Raji (cell line): ENCODE measurements around the gene TPM2.

Experiments
- POLR2A ChIP-seq: IDR thresholded peaks from 2 replicates; pipeline ENCODE4 v1.6.1; 2011; ENCODE audit warnings: low read depth, low read length, control low read depth; ENCODE audit not compliant: insufficient read depth

The TPM2 gene

GRCh38 chr9:35727676-35728040, 37.9 kb upstream of the TPM2 start:
- TF ChIP-seq POLR2A: no peak

GRCh38 chr9:35726931-35727330, 37.2 kb upstream of the TPM2 start:
- no peak for TF ChIP-seq POLR2A

- no peak for TF ChIP-seq POLR2A
These were observed 35.6 kb upstream of the TPM2 start for GRCh38 chr9:35725362-35725761.

DNA sequence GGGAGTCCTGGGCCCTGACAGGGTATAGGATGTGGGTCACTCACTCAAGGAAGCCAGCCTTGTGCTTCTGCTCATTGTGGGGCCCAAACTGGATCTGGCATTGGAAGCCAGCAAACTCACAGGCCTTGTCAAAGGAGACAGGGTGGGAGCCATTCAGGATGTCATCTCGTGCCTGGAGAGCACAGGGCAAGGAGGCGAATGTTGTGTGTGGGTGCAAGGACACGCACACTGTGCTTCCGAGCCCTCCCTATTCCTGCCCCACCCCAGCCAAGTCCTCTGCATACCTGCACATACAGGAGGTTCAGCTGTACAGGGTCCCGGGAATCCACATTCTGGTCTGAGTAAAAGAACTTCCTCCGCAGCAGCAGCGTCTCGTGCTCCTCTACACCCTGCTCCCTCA, 34.2 kb upstream of the TPM2 start:
- no peak for TF ChIP-seq POLR2A

- no peak for TF ChIP-seq POLR2A
These were observed 33.7 kb upstream of the TPM2 start for GRCh38 chr9:35723426-35723825.

DNA sequence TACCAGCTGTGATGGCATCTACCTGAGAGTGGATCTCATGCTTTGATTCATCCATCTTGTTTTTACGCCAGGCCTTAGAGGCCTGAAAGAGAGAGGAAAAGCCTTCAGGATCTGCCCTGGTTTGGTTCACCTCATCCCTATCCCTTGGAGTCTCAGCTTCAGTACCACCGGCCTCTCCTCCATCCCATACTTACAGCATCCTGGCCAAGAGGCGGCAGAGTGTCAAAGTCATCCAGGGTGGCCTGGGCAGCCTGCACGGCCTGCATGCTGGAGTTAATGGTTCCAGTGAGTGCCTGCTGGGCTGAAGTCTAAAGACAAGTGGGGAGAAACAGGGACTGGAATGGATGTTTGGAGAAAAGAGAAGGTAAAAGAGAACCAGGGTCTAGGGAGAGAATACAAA, 29.8 kb upstream of the TPM2 start:
- no peak for TF ChIP-seq POLR2A

DNA sequence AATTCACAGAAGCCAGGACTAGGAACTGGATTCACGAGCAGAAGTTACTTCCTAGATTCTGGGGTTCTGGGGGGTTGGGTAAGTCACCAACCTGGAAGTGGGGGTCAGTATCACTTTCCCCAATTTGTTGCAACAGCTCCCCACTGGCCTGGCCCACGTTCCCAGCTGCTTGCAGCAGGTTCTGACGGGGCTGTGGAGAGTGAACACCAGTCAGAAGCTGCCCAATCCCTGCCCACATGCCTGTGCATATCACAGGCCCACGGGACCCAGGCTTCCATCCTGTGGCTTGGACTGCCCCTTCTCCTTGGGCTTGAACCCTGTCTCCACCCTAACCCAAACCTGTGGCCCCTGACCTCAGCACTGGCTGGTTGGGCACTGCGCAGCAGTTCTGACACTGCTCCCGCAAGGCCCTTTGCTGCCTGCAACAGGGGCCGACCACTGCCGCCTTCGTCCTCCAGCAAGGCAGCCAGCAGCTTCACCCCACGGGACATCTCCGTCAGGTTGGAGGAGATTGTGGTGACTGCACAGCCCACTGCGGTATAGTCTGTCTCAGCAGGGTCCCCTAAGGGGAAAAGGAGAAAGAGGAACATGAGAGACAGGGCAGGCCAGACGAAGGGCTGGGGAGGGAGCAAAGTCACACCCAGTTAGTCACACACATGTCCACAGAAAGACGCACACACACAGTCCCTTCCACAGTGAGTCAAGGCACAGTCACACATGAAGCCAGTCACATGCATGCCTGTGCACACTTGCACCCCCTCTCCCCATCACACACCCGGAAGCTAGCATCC, 29.2 kb upstream of the TPM2 start:
- no peak for TF ChIP-seq POLR2A

GRCh38 chr9:35717132-35717870, 27.6 kb upstream of the TPM2 start:
- no peak for TF ChIP-seq POLR2A

DNA sequence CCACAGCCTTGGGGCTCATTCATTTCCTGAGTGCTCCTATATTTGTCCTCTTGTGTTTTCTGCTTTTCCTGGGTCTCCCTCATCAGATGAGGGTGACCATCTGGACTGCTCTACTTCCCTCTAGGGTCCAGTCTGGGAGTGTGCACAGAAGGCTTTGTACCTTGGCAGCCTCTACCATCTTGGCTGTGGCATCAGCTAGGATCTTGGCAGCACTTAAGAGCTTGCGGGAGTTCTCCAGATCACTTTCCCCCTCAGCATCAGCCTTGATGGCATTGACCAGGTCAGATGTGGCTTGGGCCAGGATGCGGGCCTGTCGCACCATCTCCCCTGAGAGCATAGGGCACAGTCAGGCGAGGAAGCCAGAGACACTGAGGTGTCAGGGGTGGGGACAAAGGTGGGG, 26.5 kb upstream of the TPM2 start:
- TF ChIP-seq POLR2A: no peak

DNA sequence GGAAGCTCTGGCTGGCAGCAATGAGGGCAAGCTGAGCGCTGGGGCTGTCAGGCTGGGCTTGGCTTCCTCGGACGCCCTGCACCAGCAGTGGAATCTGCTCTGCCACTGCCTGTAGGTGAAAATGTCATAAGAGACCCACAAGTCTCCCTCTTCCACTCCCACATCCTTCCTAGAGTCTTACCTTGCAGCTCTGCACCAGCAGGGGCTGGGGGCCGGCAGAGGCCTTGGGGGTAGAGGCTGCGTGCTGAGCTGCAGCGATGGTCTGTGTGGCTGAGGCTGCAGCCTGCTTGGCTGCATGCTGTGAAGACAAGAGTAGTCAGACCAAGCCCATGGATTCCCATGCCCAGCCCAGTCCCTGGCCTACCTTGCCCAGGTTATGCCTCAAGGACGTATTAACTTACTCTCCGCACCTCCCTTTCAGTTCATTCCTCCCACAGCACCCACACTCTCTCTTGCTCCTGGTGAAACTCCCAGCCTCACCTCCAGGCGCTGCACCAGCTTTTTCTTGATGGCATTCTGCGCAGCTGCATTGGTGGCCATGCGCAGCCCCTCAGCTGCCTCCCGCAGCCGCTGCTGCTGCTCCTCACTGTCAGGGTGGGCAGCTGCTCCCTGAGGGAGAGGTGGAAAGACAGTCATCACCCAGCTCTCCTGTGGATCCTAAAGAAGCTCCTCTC, 25.0 kb upstream of the TPM2 start:
- no peak for TF ChIP-seq POLR2A

- no peak for TF ChIP-seq POLR2A
These were observed 24.4 kb upstream of the TPM2 start for GRCh38 chr9:35714123-35714522.

GRCh38 chr9:35713578-35713977, 23.9 kb upstream of the TPM2 start:
- no peak for TF ChIP-seq POLR2A

- no peak for TF ChIP-seq POLR2A
These were observed 23.2 kb upstream of the TPM2 start for GRCh38 chr9:35712762-35713400.

- TF ChIP-seq POLR2A: no peak
These were observed 22.0 kb upstream of the TPM2 start for GRCh38 chr9:35711501-35712428.

GRCh38 chr9:35710818-35711500, 21.2 kb upstream of the TPM2 start:
- TF ChIP-seq POLR2A: no peak

DNA sequence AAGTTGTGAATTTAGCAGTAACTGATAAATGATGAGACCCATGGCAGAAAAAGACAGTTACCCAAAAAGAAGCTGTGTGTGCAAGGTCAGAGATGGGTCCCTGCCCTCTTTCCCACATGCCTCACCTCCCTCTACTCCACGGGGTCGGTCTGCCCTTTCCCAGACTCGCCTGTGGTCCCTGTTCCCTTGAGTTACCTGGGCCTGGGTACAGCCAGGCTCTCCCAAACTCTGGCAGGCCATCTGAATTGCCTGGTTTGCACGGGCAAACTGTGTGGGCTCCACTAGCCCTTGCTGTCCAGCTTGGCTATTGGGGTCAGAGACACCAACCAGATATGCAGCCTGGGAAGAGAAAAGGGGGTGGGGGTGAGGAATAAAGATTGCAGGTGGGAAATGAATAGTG, 18.4 kb upstream of the TPM2 start:
- no peak for TF ChIP-seq POLR2A
